Activated naive CD8-positive, alpha-beta T cell treated with anti-CD3 and anti-CD28 coated beads, Interleukin-2, amount 50 U/mL, for 16 hours (primary cell): ENCODE data around the gene TSC22D1.
"Not testable (repeated sequence)": the region's sequence is repeated elsewhere in the genome, so short reads cannot be mapped to it uniquely, and the experiment has no call there.

ENCODE experiments used
- DNase-seq: peaks from one replicate; pipeline ENCODE4 v3.0.0-alpha.2; 2020; ENCODE audit warnings: low read depth, low spot score

Gene TSC22D1

DNA sequence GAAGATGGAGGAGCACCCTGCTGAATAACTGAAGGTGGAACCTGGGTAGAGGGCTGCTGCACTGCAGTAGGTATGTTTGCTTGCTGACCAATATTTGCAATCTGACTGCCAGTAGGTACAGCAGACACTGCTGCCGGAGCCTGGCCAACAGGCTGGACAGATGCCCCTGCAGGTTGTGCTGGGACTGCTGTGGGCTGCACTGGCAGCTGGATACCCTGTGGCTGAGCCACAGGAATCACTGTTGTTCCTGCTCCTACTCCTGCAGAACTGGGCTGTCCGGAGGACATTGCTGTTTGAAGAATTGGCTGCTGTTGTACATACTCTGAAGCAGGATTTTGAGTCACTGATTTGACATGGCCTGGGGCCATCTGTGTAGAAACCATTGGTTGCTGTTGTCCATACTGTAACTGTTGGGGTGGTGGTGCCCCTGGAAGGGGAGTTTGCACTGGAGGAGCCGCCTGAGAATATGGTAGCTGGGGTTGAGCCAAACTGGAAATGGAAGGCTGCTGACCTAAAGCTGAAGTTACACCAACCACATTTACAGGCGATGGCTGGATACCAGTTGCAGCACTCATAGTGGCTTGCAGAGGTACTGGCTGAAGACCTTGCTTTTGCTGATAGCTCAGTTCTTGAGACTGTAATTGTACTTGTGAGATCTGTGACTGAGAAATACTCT, 2.2 kb downstream of the TSC22D1 start:
- DNase-seq, result no peak

DNA sequence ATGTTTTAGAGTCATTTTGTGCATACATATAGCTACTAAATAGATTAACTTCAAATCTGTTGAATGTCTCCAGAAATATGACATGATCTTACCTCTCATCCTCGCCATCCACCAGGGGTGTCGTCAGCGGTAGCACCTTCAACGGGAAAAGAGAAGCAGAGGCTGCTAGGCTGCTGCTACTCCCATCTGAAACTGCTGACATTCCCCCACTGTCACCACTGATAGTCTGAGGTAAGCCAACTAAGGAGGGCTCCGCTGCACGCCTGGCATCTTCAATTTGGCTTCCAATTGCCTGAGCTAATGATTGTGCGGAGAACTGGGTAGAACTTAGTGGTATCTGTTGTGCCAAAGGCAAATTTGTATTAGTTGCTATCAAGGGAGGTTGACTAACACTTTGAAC, 3.1 kb downstream of the TSC22D1 start:
- no peak for DNase-seq

- no peak for DNase-seq
Observed at GRCh38 chr13:44566601-44567000, 9.5 kb downstream of the TSC22D1 start.

GRCh38 chr13:44565881-44566280, 10.2 kb downstream of the TSC22D1 start:
- no peak for DNase-seq

- DNase-seq, result no peak
Observed at GRCh38 chr13:44564936-44565335, 11.2 kb downstream of the TSC22D1 start.

DNA sequence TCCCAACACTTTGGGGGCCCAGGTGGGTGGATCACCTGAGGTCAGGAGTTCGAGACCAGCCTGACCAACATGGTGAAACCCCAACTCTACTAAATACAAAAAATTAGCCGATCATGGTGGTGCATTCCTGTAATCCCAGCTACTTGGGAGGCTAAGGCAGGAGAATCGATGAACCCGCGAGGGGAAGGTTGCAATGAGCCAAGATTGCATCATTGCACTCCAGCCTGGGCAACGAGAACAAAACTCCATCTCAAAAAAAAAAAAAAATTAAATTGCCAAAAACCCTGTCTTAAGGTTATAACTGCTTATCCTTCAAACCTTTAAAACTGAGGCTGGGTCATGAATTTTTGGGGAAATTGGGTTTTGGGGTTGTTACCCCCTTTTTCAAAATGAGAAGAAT, 13.3 kb downstream of the TSC22D1 start:
- not testable (repeated sequence) for DNase-seq

- DNase-seq, result no peak
Observed at GRCh38 chr13:44561351-44561750, 14.8 kb downstream of the TSC22D1 start.

GRCh38 chr13:44557986-44558385, 18.1 kb downstream of the TSC22D1 start:
- DNase-seq, result no peak

DNA sequence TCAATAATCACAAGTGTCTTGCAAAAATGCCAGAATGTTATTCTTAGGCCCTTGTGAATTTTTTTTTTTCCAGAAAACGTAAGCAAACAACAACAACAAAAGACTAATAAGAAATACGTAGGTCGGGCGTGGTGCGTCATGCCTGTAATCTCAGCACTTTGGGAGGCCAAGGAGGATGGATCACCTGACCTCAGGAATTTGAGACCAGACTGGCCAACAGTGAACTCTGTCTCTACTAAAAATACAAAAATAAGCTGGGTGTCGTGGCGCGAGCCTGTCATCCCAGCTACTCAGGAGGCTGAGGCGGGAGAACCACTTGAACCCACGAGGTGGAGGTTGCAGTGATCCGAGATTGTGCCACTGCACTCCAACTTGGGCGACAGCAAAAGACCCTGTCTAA, 20.9 kb downstream of the TSC22D1 start:
- DNase-seq, result no peak

GRCh38 chr13:44549476-44549875, 26.7 kb downstream of the TSC22D1 start:
- DNase-seq, result no peak

GRCh38 chr13:44546164-44546563, 30.0 kb downstream of the TSC22D1 start:
- no peak for DNase-seq

DNA sequence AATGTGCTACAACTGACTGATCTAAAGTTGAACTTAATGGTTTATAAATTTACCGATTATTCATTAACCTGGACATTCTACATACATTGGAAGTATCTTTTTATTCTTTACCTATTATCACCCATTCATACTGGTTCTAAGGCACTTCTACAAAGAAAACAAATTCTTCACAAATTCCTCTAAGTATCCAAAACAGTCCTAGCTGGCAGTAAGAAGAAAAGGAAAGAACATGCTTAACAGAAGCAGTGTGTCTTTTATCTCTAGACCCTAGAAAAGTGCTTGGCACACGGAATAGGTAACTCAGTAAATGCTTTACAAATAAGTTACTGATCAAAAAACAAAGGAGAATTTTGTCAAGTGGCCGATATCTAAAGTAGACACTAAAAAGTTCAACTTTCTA, 32.8 kb downstream of the TSC22D1 start:
- DNase-seq, result no peak

- DNase-seq, result no peak
Observed at GRCh38 chr13:44542361-44542760, 33.8 kb downstream of the TSC22D1 start.

- no peak for DNase-seq
Observed at GRCh38 chr13:44541601-44542000, 34.5 kb downstream of the TSC22D1 start.

GRCh38 chr13:44540761-44541434, 35.2 kb downstream of the TSC22D1 start:
- no peak for DNase-seq

DNA sequence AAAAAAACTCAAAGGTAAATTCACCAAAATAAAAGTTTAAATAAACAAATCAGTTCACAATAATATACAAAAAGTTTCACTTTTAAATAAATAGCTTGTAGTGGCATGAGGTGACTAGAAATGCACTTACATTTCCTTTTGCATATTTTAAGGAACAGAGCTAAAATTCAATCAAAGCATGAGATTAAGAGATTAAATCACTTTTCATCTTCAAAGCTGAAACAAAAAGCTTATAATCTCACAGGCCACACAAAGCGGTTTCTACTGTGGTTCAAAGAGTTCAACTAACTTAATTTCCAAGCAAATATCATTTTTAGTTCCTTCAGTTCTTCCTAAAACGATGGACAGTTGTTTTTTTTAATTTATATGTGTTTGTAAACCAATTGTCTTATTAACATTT, 38.9 kb downstream of the TSC22D1 start:
- DNase-seq, result no peak

- no peak for DNase-seq
Observed at GRCh38 chr13:44523146-44524015, 52.7 kb downstream of the TSC22D1 start.

DNA sequence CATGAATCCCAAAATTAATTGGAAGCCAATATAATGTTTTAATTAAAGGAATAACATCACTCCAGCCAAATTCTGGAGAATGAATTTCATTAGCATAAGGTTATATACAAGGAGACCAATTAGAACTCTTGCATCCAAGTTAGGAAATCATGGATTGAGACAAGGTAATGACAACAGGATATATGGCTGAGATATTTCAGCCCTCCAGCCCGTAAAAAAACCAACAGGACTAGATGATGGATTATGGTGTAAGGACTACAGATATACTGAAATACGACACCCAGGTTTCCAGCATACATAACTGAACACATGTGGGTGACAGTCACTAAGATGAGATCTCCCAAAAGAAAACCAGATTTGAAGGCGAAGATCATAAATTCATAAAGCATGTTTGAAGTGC, 56.5 kb downstream of the TSC22D1 start:
- no peak for DNase-seq

DNA sequence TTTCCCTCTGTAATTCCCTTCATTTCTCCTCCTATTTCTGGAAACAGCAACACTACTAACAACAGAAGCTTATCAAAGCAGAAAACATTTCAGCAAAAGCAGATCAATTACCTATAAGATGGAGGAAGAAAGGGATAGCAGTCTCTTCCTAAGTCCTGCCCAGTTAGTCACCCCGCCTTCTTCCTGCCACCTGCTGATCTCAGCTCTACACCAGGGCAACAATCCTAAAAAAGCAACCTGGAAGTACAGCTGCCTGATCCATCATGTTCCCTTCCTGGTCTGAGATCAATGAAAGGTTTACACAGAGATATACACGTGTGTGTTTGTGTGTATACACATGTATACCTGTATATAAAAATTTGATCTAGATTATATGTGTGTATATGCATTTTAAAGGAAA, 59.4 kb downstream of the TSC22D1 start:
- DNase-seq, result no peak

- no peak for DNase-seq
Observed at GRCh38 chr13:44514278-44514677, 61.9 kb downstream of the TSC22D1 start.

GRCh38 chr13:44509853-44510252, 66.3 kb downstream of the TSC22D1 start:
- DNase-seq, result not testable (repeated sequence)

DNA sequence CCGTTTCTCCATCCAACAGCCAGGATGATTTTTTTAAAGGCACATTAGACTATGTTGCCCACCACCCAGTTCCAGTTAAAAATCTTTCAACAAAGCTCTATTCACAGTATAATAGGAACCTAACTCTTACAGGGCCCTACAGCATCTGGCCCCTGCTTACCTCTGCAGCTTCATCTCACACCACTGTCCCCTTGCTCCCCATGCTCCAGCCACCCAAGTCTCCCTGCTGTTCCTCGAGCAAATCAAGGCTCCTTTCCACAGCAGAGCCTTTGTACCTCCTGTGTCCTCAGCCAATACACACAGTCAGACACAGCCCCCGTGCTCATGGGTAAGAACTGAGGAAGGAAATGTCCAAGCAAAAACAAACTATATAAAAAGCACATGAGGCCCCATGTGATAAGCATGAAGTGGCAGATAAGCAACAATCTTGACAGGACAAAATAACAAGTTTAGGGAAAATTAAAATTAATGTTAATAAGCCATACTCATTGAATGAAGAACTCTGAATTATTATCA, 67.5 kb downstream of the TSC22D1 start:
- no peak for DNase-seq
